GM21447 (cell line): ENCODE results near the gene METRN.
"Not testable (repeated sequence)": the region's sequence is repeated elsewhere in the genome, so short reads cannot be mapped to it uniquely, and the experiment has no call there.

Source experiments
- ATAC-seq: cut with Tn5 transposase; IDR thresholded peaks from one replicate; pipeline ENCODE4 v1.9.1; 2021; ENCODE audit not compliant: unreplicated experiment

The METRN gene

GRCh38 chr16:691242-691641 lies 23.7 kb upstream of the METRN start:
- ATAC-seq, result not testable (repeated sequence)

DNA sequence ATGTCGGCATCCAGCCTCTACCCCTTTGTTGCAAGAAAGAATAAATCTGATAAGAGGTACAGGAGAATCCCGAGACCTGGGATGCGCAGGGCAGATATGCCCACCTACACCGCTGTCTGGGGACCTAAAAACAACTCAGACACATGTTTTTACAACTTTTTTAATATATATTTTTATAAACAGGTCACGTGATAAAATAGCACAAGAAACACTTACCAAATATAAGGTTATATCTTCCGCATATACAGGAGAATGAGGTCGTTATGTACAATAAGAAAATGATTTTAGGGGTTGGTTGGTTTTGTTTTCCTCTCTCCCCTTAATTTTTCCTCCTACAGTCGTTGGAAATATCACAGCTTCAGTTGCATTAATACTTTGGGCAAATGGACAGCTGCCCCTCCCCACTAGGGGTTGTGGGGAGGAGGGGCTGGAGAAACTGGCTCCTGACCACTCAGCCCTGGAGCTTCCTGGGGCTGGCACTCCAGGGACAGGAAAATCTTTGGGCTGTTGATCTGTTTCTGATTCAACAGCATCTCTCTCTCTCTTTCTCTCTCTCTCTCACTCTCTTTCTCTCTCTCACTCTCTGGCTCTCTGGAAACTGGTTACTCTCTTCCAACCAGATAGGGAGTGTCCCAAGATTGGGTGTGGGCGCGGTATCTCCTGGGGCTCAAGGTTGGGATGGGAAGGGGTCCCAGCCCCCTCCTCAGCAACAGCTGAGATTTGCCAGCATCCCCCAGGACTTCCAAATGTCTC lies 22.4 kb upstream of the METRN start:
- ATAC-seq, result no peak

DNA sequence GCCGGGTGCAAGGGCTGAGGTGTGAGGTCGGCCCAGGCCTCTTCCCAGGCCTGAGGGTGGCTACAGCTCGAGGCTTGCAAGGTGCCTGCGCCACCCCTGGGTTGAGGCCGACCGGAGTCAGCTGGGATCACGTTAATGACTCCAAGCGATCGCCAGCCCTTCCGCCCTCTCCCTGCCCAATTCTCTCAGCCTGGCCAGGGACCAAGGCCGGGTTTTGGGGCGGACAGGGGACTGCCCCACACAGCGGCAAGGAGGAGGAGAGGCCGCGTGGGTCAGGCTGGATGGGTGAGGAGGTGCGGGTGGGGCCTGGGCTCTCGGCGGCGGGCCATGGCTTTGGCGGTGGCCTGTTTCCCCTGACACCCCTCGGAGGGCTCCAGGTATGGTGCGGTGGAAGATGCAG lies 21.6 kb upstream of the METRN start:
- no peak for ATAC-seq

GRCh38 chr16:693766-694165 lies 21.2 kb upstream of the METRN start:
- ATAC-seq, result no peak

GRCh38 chr16:694187-694862 lies 20.6 kb upstream of the METRN start:
- ATAC-seq, result no peak

GRCh38 chr16:694863-695354 lies 20.0 kb upstream of the METRN start:
- ATAC-seq, result no peak

GRCh38 chr16:695355-696089 lies 19.4 kb upstream of the METRN start:
- no peak for ATAC-seq

- no peak for ATAC-seq
Measured at GRCh38 chr16:698911-699671, 15.8 kb upstream of the METRN start.

DNA sequence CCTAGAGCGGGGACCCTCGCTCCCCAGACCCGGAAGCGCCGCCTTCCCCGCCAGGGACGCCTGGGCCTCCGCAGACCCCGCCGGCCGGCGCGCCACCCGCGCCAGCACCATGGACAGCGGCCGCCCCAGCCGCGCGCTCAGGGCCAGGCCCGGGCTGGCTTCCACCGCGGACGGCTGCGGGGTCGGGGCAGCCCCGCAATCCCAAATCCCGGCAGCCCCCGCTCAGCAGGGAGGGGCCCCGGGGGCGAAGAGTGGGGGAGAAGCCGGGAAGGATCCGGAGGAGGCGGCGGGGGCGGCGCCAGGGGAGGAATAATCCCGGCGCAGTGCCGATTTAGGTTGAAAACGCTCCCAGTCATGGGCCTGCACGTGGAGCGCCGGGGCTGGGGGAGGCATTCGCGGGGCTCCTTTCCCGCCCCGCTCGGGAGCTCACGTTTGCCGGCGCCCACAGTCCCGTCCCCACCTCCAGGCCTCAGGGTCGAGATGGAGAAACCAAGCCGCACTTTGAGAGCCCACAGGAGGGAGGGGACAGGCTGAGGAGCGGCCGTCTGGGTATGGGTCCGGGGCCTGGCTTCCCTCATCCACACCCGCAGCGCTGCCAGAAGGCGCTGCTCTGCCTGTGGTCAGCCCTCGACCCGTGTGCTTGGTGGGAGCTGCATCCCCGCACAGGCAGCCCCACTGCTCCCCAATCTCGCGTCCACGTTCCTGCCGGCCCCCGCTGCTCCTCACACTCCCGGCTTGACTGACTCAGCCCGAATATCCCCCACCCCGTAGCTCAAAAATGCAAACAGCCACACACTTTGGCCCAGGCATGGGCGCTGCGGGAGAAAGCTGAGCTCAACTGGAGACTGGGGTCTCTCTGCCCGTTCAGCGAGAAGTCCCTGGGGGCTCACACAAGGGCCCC lies 14.0 kb upstream of the METRN start:
- no peak for ATAC-seq

GRCh38 chr16:702341-702740 lies 12.6 kb upstream of the METRN start:
- ATAC-seq, result no peak

DNA sequence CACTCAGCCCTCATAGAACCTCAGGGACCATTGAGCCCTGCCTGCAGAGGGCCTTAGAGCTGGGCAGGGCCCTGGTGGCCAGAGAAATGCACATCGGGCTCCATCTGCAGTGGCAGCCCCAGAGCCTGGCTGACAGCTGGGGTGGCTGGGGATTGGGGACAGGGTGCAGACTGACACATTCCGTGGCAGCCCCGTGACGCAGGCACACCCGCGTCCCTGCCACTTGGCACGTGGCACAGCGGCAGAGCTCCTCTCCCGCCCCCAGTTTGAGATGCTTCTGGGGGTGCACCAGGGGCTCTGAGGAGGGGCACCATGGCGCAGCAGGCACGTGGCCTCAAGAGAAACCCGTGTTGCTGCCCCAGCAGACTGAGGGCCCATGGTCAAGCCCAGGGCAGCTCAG lies 11.5 kb upstream of the METRN start:
- no peak for ATAC-seq

DNA sequence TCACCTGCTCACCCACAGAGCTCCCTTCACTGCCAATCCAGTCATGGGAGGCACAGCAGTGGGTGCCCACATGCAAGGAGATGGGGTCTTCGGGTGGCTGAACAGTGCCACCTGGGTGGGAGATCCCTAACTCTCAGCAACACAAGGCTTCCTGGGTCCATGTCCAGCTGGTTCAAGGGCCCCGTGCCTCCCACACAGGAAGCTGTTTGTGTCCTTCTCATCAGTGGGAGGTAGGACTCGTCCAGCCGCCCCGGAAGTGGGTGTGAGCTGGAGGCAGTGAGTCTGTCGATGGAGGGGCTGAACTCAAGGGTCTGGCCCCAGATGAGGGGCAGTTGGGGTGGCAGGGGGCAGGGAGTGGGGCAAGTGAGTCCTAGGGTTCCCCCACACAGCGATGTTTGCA lies 10.9 kb upstream of the METRN start:
- no peak for ATAC-seq

- no peak for ATAC-seq
Measured at GRCh38 chr16:704552-705380, 10.2 kb upstream of the METRN start.

GRCh38 chr16:705431-706188 lies 9.3 kb upstream of the METRN start, which contains the start of gene FBXL16:
FBXL16 (minus strand) TSS chr16:705801; CDS start chr16:697405, 8,396 bp downstream.
- ATAC-seq, result no peak

- no peak for ATAC-seq
Measured at GRCh38 chr16:706189-707061, 8.5 kb upstream of the METRN start.

DNA sequence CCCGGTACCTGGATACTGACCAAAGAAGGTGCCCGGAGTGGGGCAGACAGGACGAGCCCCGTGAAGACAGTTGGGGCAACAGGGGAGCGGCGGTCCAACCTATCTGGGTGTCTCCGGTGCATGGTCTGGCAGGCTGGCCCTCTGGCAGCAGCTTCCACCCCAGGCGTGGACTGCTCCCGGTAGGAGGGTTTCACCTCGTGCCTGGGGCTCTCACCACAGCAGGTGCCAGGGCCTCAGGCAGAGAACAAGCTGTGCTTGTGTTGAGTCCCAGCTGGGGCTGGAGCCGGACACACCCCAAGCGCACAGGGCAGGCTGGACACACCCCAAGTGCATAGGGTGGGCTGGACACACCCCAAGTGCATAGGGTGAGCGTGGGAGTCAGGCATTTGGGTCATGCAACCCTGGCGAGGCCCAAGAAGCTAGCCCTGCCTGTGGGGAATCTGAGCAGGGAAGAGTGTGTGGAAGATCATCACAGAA lies 7.8 kb upstream of the METRN start:
- ATAC-seq, result no peak

DNA sequence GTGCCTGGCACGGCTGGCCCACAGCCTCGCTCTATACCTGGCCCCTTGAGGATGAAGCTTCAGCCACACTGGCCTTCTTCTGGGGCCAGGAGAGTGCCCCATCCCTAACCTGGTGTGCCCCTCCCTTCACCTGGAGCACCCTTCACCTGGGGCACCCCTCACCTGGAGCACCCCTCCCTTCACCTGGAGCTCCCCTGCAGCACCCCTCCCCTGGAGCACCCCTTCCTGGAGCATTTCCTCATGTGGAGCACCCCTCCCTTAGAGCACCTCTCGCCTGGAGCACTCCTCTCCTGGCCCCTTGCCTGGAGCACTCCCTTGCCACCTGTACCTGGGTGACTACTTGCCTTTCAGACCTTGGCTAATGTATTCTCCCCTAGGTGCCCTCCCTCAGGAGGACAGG lies 6.9 kb upstream of the METRN start:
- no peak for ATAC-seq
